GM23248 (cell line): ENCODE data around the gene MON1B. TPM values are rescaled to one million over a fixed set of nuclear protein-coding genes. Genes with fewer than 3 reads are reported as not detected.

Source experiments
- DNase-seq: peaks from one replicate; pipeline ENCODE4 v3.0.0-alpha.2; 2015
- H2AFZ ChIP-seq: fragments of 200-600 bp; sonication (generic); 2 replicates; pipeline ENCODE4 v1.6.1; 2016; ENCODE audit warnings: antibody characterized with exemption
- H3F3A ChIP-seq: fragments of 200-600 bp; sonication (generic); 2 replicates; pipeline ENCODE4 v1.6.1; 2016; ENCODE audit warnings: mild to moderate bottlenecking, antibody characterized with exemption, mixed run types; ENCODE audit not compliant: insufficient read depth
- H3K27ac ChIP-seq: fragments of 200-600 bp; sonication (generic); 2 replicates; pipeline ENCODE4 v1.5.1; 2016; ENCODE audit warnings: mild to moderate bottlenecking
- H3K27me3 ChIP-seq: fragments of 200-600 bp; sonication (generic); replicated peaks from 2 replicates; pipeline ENCODE4 v1.6.1; 2016; ENCODE audit warnings: mild to moderate bottlenecking; ENCODE audit not compliant: insufficient read depth
- H3K36me3 ChIP-seq: fragments of 200-600 bp; sonication (generic); 2 replicates; pipeline ENCODE4 v1.6.1; 2016; ENCODE audit warnings: low read depth, mild to moderate bottlenecking
- H3K4me1 ChIP-seq: fragments of 200-600 bp; sonication (generic); 2 replicates; pipeline ENCODE4 v1.6.1; 2016; ENCODE audit warnings: mild to moderate bottlenecking; ENCODE audit not compliant: insufficient read depth
- H3K4me2 ChIP-seq: fragments of 200-600 bp; sonication (generic); one replicate; pipeline ENCODE4 v1.6.1; 2016; ENCODE audit warnings: mild to moderate bottlenecking; ENCODE audit not compliant: unreplicated experiment
- H3K4me3 ChIP-seq: fragments of 200-600 bp; sonication (generic); 2 replicates; pipeline ENCODE4 v1.5.1; 2016; ENCODE audit warnings: mild to moderate bottlenecking
- H3K79me2 ChIP-seq: fragments of 200-600 bp; sonication (generic); 2 replicates; pipeline ENCODE4 v1.6.1; 2016; ENCODE audit warnings: mild to moderate bottlenecking; ENCODE audit not compliant: insufficient read depth
- H3K9ac ChIP-seq: fragments of 200-600 bp; sonication (generic); 2 replicates; pipeline ENCODE4 v1.6.1; 2016; ENCODE audit warnings: mild to moderate bottlenecking
- H3K9me2 ChIP-seq: fragments of 200-600 bp; sonication (generic); 2 replicates; pipeline ENCODE4 v1.6.1; 2016; ENCODE audit warnings: mixed run types, mild to moderate bottlenecking, moderate library complexity; ENCODE audit not compliant: insufficient read depth
- H3K9me3 ChIP-seq: fragments of 200-600 bp; sonication (generic); one replicate; pipeline ENCODE4 v1.6.1; 2017; ENCODE audit warnings: low read depth
- H4K20me1 ChIP-seq: fragments of 200-600 bp; sonication (generic); 2 replicates; pipeline ENCODE4 v1.6.0; 2016; ENCODE audit not compliant: insufficient read depth
- EZH2 ChIP-seq: fragments of 200-600 bp; sonication (generic); IDR thresholded peaks from 2 replicates; pipeline ENCODE4 v1.6.1; 2018; ENCODE audit warnings: antibody characterized with exemption, mild to moderate bottlenecking; ENCODE audit not compliant: insufficient read depth, poor library complexity, severe bottlenecking
- EZH2phosphoT487 ChIP-seq: fragments of 200-600 bp; sonication (generic); IDR thresholded peaks from 2 replicates; pipeline ENCODE4 v1.6.1; 2018; ENCODE audit warnings: antibody characterized with exemption, moderate library complexity, mild to moderate bottlenecking, low read depth; ENCODE audit not compliant: insufficient read depth
- WGBS, 2 experiments: methylation state at CpG; one replicate each; pipeline ENCODE4 v1.1.6; 2015 to 2017; ENCODE audit warnings: low lambda C conversion rate in 2 of 2, low coverage in 1 of 2; ENCODE audit errors: missing lambda C conversion rate in 2 of 2; 5-methylcytosine and 5-hydroxymethylcytosine counted together
- in situ Hi-C: fragments of 300-500 bp; cut with MboI; formaldehyde crosslinking; loops from 2 replicates; pipeline ENCODE4 v1.15.0; 2020
- polyA plus RNA-seq: library from polyadenylated mRNA; unstranded; fragments of >200 nt; fragmentation: Nextera tagmentation; extraction: Ambion mirVana; gene quantifications from 2 replicates; pipeline ENCODE4 v1.2.1, GENCODE V29; 2016
- total RNA-seq: library from RNA; depleted of rRNA; stranded (reverse); fragments of >200 nt; shearing (Covaris generic); gene quantifications from 2 replicates; pipeline ENCODE4 v1.2.3, GENCODE V29; 2014

MON1B gene
- total and polyA plus RNA-seq, 2 experiments from 2014 or later: 9.3 to 22.8 TPM

- peaks cover 8% of the 10 kb centered on the region; the same call in 1 of the 2 replicates for H3K9me2 ChIP-seq
- no peaks in the 10 kb centered on the region for H3F3A ChIP-seq
- TF ChIP-seq EZH2phosphoT487 (no peak), EZH2 (no peak)
- 97 to 100% methylated on average over 13 of the region's 13 CpGs for WGBS, 2 experiments
- in situ Hi-C loops: loop anchor here (25.0 kb wide), 1 partner anchor 1706 kb away; the partner anchor contains the start of gene CHST6
- no peak overlapping the region for H3K4me2 ChIP-seq
- H3K27me3 ChIP-seq: no peaks in the 10 kb centered on the region
- H3K4me3 ChIP-seq: no peak overlapping the region
- H4K20me1 ChIP-seq: no peaks in the 10 kb centered on the region
- H3K9ac ChIP-seq: no peak overlapping the region
- H3K4me1 ChIP-seq: peaks cover 6% of the 10 kb centered on the region
- peaks cover 27% of the 10 kb centered on the region for H3K79me2 ChIP-seq
- H3K27ac ChIP-seq: no peak overlapping the region
- H3K9me3 ChIP-seq: no peaks in the 10 kb centered on the region
- no peak overlapping the region for H2AFZ ChIP-seq
- H3K36me3 ChIP-seq: no peaks in the 10 kb centered on the region
- no peak for DNase-seq
These were observed 2.4 kb downstream of the MON1B start for GRCh38 chr16:77193377-77193776.

- H3K9me3 ChIP-seq: no peaks in the 10 kb centered on the region
- H3F3A ChIP-seq: no peaks in the 10 kb centered on the region
- in situ Hi-C loops: loop anchor here (25.0 kb wide), 1 partner anchor 1707 kb away; the partner anchor contains the start of gene CHST6
- no peak for DNase-seq
- H3K9me2 ChIP-seq: peaks cover 8% of the 10 kb centered on the region; the same call in 1 of the 2 replicates
- no peak overlapping the region for H3K4me3 ChIP-seq
- WGBS, 2 experiments: 93 to 94% methylated on average over 46 to 48 of the region's 48 CpGs
- H3K79me2 ChIP-seq: peaks cover 27% of the 10 kb centered on the region
- no peaks in the 10 kb centered on the region for H4K20me1 ChIP-seq
- H3K9ac ChIP-seq: no peak overlapping the region
- H3K4me1 ChIP-seq: peaks cover 6% of the 10 kb centered on the region
- H3K4me2 ChIP-seq: no peak overlapping the region
- H2AFZ ChIP-seq: no peak overlapping the region
- H3K27ac ChIP-seq: no peak overlapping the region
- H3K36me3 ChIP-seq: 0 out of 2 replicates have a peak, but pooled peaks cover 1% of the 10 kb centered on the region
- H3K27me3 ChIP-seq: no peaks in the 10 kb centered on the region
- TF ChIP-seq EZH2 (no peak), EZH2phosphoT487 (no peak)
These were observed 3.6 kb downstream of the MON1B start for GRCh38 chr16:77194295-77195231.

GRCh38 chr16:77195411-77195810 is 4.4 kb downstream of the MON1B start:
- Histone ChIP-seq H2AFZ (no peak overlapping the region), H4K20me1 (no peaks in the 10 kb centered on the region), H3K27ac (no peak overlapping the region), H3F3A (no peaks in the 10 kb centered on the region), H3K4me3 (no peak overlapping the region), H3K9ac (no peak overlapping the region), H3K36me3 (0 out of 2 replicates have a peak, but pooled peaks cover 4% of the 10 kb centered on the region), H3K9me2 (peaks cover 8% of the 10 kb centered on the region; the same call in 1 of the 2 replicates), H3K4me2 (no peak overlapping the region), H3K9me3 (no peaks in the 10 kb centered on the region), H3K4me1 (peaks cover 6% of the 10 kb centered on the region), H3K27me3 (no peaks in the 10 kb centered on the region), H3K79me2 (peaks cover 27% of the 10 kb centered on the region)
- DNase-seq: no peak
- TF ChIP-seq EZH2phosphoT487: no peak
- no peak for TF ChIP-seq EZH2
- in situ Hi-C loops: loop anchor here (25.0 kb wide), 1 partner anchor 1708 kb away; the partner anchor contains the start of gene CHST6
- 89 to 94% methylated on average over 7 to 8 of the region's 8 CpGs for WGBS, 2 experiments

GRCh38 chr16:77197747-77198146 is 6.8 kb downstream of the MON1B start:
- in situ Hi-C loops: loop anchor here (25.0 kb wide), 1 partner anchor 1710 kb away; the partner anchor contains the start of gene CHST6
- TF ChIP-seq EZH2 (no peak), EZH2phosphoT487 (no peak)
- Histone ChIP-seq H3K4me1 (no peaks in the 10 kb centered on the region), H3K4me2 (no peak overlapping the region), H3K27ac (no peak overlapping the region), H3K9me2 (no peaks in the 10 kb centered on the region), H3K36me3 (peaks cover 4% of the 10 kb centered on the region; the same call in 1 of the 2 replicates), H2AFZ (no peak overlapping the region), H3K79me2 (peaks cover 9% of the 10 kb centered on the region), H4K20me1 (no peaks in the 10 kb centered on the region), H3K9ac (no peak overlapping the region), H3F3A (no peaks in the 10 kb centered on the region), H3K9me3 (no peaks in the 10 kb centered on the region), H3K4me3 (no peak overlapping the region), H3K27me3 (no peaks in the 10 kb centered on the region)
- WGBS, 2 experiments: 96 to 100% methylated on average over 2 of the region's 2 CpGs
- DNase-seq: no peak
